ENCODE results near the gene HDAC4. TPM values are rescaled to one million over a fixed set of nuclear protein-coding genes. Genes with fewer than 3 reads are reported as not detected.

HDAC4 gene
- total and polyA plus RNA-seq, 2 of the 8 experiments (the other 6 are each of a cell fraction or from before 2014, with no cell fraction given) = 15.4 to 31.5 TPM

DNA sequence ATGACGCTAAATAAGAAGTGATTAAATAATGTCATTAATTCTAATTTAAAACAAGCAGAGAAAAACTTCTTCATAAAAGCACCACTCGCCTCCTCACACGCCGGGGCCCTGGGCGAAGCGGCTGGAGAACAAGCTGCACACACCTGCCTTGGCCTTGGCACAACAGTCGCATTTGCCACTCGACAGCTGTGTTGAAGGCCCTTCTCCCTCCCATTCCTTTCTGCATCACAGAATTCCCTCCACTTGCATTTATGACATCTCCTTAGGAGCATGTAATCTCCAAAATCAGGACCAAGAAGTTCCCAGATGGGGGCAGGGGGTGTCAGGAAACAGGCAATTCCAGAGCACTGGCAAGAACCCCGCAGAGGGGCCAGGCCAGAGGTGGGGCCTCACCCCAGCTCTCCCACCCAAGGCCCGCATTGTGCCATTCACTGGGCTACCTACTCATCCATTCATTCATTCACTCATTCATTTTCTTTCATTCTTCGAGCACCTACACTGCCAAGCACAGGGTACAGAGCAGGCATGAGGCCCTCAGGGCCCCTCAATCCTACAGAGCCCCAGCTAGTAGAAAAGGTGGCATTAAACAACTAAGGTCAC is 6.4 kb downstream of the HDAC4 start (continued):
- TF ChIP-seq TCF12 (IDR thresholded peaks at IDR 0.05; ENCODE audit: low read depth, low read length) (no peak), CHD2 (IDR thresholded peaks at IDR 0.05; ENCODE audit: low read length) (no peak), CBX8 (IDR thresholded peaks at IDR 0.05; ENCODE audit: borderline replicate concordance, low read depth, low read length) (no peak), EZH2 (IDR thresholded peaks at IDR 0.05; ENCODE audit: low read depth, low read length, severe bottlenecking) (no peak), JUN (IDR thresholded peaks at IDR 0.05; ENCODE audit: low read depth, low read length) (no peak), ASH2L (IDR thresholded peaks at IDR 0.05; ENCODE audit: low read length) (no peak), RXRA (IDR thresholded peaks at IDR 0.05; ENCODE audit: insufficient read depth, low read depth, low read length) (no peak), JUND (IDR thresholded peaks at IDR 0.05; ENCODE audit: low read length) (no peak)
- TF ChIP-seq, protein P1, sequence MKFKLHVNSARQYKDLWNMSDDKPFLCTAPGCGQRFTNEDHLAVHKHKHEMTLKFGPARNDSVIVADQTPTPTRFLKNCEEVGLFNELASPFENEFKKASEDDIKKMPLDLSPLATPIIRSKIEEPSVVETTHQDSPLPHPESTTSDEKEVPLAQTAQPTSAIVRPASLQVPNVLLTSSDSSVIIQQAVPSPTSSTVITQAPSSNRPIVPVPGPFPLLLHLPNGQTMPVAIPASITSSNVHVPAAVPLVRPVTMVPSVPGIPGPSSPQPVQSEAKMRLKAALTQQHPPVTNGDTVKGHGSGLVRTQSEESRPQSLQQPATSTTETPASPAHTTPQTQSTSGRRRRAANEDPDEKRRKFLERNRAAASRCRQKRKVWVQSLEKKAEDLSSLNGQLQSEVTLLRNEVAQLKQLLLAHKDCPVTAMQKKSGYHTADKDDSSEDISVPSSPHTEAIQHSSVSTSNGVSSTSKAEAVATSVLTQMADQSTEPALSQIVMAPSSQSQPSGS (IDR thresholded peaks at IDR 0.05; ENCODE audit: low read length) = no peak

All from H1 (cell line).